Heart right ventricle (tissue), 16 donors: Measurements from ENCODE around the gene HKDC1. TPM values are rescaled to one million over a fixed set of nuclear protein-coding genes. Genes with fewer than 3 reads are reported as not detected.

Experiments
- ATAC-seq, 8 donors: fragments of 200-7000 bp; cut with Tn5 transposase; one replicate each; pipeline ENCODE4 v1.9.1; 2020; ENCODE audit warnings: mild to moderate bottlenecking in 8 of 8, moderate library complexity in 8 of 8, moderate number of reproducible peaks in 1 of 8
- DNase-seq, 2 donors: peaks; one replicate each; pipeline ENCODE4 v3.0.0-alpha.2; 2020
- H3K27ac ChIP-seq, 10 donors: fragments of 200-600 bp; sonication (generic) in 2 of 10; one replicate each; pipeline versions ENCODE4 v1.5.0 to v1.8.0; 2020 to 2022; ENCODE audit warnings: mild to moderate bottlenecking in 3 of 10
- H3K27me3 ChIP-seq, 7 donors: fragments of 200-600 bp; one replicate each; pipeline ENCODE4 v1.8.0; 2021 to 2022; ENCODE audit warnings: mild to moderate bottlenecking in 2 of 7
- H3K36me3 ChIP-seq, 9 donors: fragments of 200-600 bp; sonication (generic) in 1 of 9; one replicate each; pipeline versions ENCODE4 v1.5.0 to v1.8.0; 2020 to 2022; ENCODE audit warnings: mild to moderate bottlenecking in 2 of 9
- H3K4me1 ChIP-seq, 9 donors: fragments of 200-600 bp; sonication (generic) in 1 of 9; one replicate each; pipeline versions ENCODE4 v1.5.0 to v1.8.0; 2020 to 2022; ENCODE audit warnings: mild to moderate bottlenecking in 4 of 9
- H3K4me3 ChIP-seq, 10 donors: fragments of 200-600 bp; sonication (generic) in 2 of 10; one replicate each; pipeline versions ENCODE4 v1.5.0 to v1.8.0; 2020 to 2022; ENCODE audit warnings: mild to moderate bottlenecking in 7 of 10, moderate library complexity in 2 of 10
- H3K9me3 ChIP-seq, 11 donors: fragments of 200-600 bp in 10 of 11; sonication (generic) in 2 of 11; one replicate each; pipeline versions ENCODE4 v1.5.0 to v1.8.0; 2013 to 2022; ENCODE audit warnings: mild to moderate bottlenecking in 2 of 11, control low read depth in 1 of 11, moderate library complexity in 1 of 11
- CTCF ChIP-seq, 9 donors: fragments of 200-600 bp; sonication (generic) in 2 of 9; IDR thresholded peaks; one replicate each; pipeline versions ENCODE4 v1.5.0 to v1.8.0; 2021 to 2022; ENCODE audit warnings: antibody characterized with exemption in 9 of 9, mild to moderate bottlenecking in 5 of 9, moderate library complexity in 1 of 9
- WGBS, 2 donors: extraction: QIAGEN DNeasy Blood & Tissue Kit; methylation state at CpG; one replicate each; pipeline ENCODE4 v1.1.7; 2013; ENCODE audit warnings: inconsistent platforms in 1 of 2; 5-methylcytosine and 5-hydroxymethylcytosine counted together
- intact Hi-C, 10 donors: fragments of 100-400 bp; cut with DNase I; formaldehyde crosslinking; loops; one replicate each; pipeline versions ENCODE4 v1.11.1 to v1.14.2; 2022
- polyA plus RNA-seq, 2 donors: library from polyadenylated mRNA; stranded (reverse); fragments of 200-250 nt; gene quantifications; one replicate each; pipeline ENCODE4 v1.2.3, GENCODE V29; 2013
- total RNA-seq, 10 donors: library from RNA; stranded (reverse); fragmentation: NEBNext Ultra II Directional in 3 of 10; extraction: Animal tissue kit (Norgen Biotek cat#: 25700) in 3 of 10; gene quantifications; one replicate each; pipeline versions ENCODE4 v1.2.1 to v1.2.4, GENCODE V29; 2021 to 2023
- donor health status: Arrhythmogenic right ventricular cardiomyopathy.
- donor health status: ischemic (EF 13 %, LVEDD 7.1; RV severe dilation, severe dysfunction).
- donor health status: healthy with polysubstance abuse.
- donor health status: DM: no; HTN: yes; CAD: no.
- donor health status: DM: no; HTN: no; CAD: no.
- donor health status: ischemic (EF 25% LVEDD 6.9; RV normal size, moderate dysfunction).
- donor health status: ischemic (EF 25% LVEDD 5.7; RV mildly dilated, moderate dysfunction).
- donor health status: healthy.
- donor health status: DM: yes; HTN: yes; CAD: no.
- donor health status: Ischemic cardiomyopathy.
- donor health status: ischemic (EF 35%, LVEDD 5.7; RV mildly dilated, moderate dysfunction).
- donor health status: nonischemic (EF 11% LVEDD 7.7; RV severe dilation, severe dysfunction).
- donor health status: DM: yes; HTN: yes; CAD: no.
- donor health status: PGD.
- donor health status: ischemic (EF 29% LVEDD 5.4; RV normal size, mild dysfunction).
- donor health status: nonischemic (EF 23%, LVEDD 6.1; RV moderate dilation, normal function).

The HKDC1 gene
- total and polyA plus RNA-seq, 12 donors: 0.03 to 0.07 TPM; not detected in 10

- H3K27ac ChIP-seq: no peak overlapping the region
- DNase-seq: no peak
- peak in 3 of 8 donors; percentile 55 to 70 (median 61) for ATAC-seq
- no peaks in the 10 kb centered on the region for H3K36me3 ChIP-seq
- 66 to 74% methylated on average over 8 of the region's 8 CpGs for WGBS, 2 donors
- no peaks in the 10 kb centered on the region for H3K27me3 ChIP-seq
- H3K9me3 ChIP-seq: no peaks in the 10 kb centered on the region
- H3K4me3 ChIP-seq: no peak overlapping the region
- peak in 2 of 9 donors; percentile 19 to 25 for TF ChIP-seq CTCF (IDR thresholded peaks at IDR 0.05)
- peaks cover 0 to 8% (median 0%) of the 10 kb centered on the region in 9 donors for H3K4me1 ChIP-seq
- intact Hi-C loops: no loop called here
These were observed 41.1 kb downstream of the HKDC1 start for GRCh38 chr10:69261184-69261583.

- intact Hi-C loops: no loop called here
- Histone ChIP-seq H3K9me3 (no peaks in the 10 kb centered on the region), H3K36me3 (no peaks in the 10 kb centered on the region), H3K27me3 (no peaks in the 10 kb centered on the region), H3K4me1 (peaks cover 0 to 8% (median 0%) of the 10 kb centered on the region in 9 donors), H3K4me3 (no peak overlapping the region), H3K27ac (no peak overlapping the region)
- ATAC-seq (no peak), DNase-seq (no peak)
- no peak for TF ChIP-seq CTCF (IDR thresholded peaks at IDR 0.05)
- WGBS, 2 donors: 89 to 92% methylated on average over 3 of the region's 3 CpGs
These were observed 42.2 kb downstream of the HKDC1 start for GRCh38 chr10:69262292-69262751.

GRCh38 chr10:69265521-69265920 lies 45.4 kb downstream of the HKDC1 start:
- H3K4me1 ChIP-seq: peaks cover 0 to 8% (median 0%) of the 10 kb centered on the region in 9 donors
- H3K9me3 ChIP-seq: no peaks in the 10 kb centered on the region
- H3K27me3 ChIP-seq: no peaks in the 10 kb centered on the region
- H3K36me3 ChIP-seq: no peaks in the 10 kb centered on the region
- H3K27ac ChIP-seq: no peak overlapping the region
- ATAC-seq (no peak), DNase-seq (no peak)
- 88 to 93% methylated on average over 17 of the region's 17 CpGs for WGBS, 2 donors
- no peak overlapping the region for H3K4me3 ChIP-seq
- TF ChIP-seq CTCF (IDR thresholded peaks at IDR 0.05): no peak
- intact Hi-C loops: no loop called here

- WGBS, 2 donors: 91 to 93% methylated on average over 14 of the region's 14 CpGs
- Histone ChIP-seq H3K36me3 (no peaks in the 10 kb centered on the region), H3K4me1 (no peaks in the 10 kb centered on the region), H3K27me3 (no peaks in the 10 kb centered on the region), H3K9me3 (peaks cover 0 to 13% (median 0%) of the 10 kb centered on the region in 11 donors), H3K4me3 (no peak overlapping the region), H3K27ac (no peak overlapping the region)
- DNase-seq (no peak), ATAC-seq (no peak)
- no peak for TF ChIP-seq CTCF (IDR thresholded peaks at IDR 0.05)
- intact Hi-C loops: no loop called here
These were observed 48.8 kb downstream of the HKDC1 start for GRCh38 chr10:69268761-69269416.
